GM21360 (cell line): Measurements from ENCODE around the gene LGR5.
"Not testable (repeated sequence)": the region's sequence is repeated elsewhere in the genome, so short reads cannot be mapped to it uniquely, and the experiment has no call there.

Source experiments
- ATAC-seq: cut with Tn5 transposase; IDR thresholded peaks from one replicate; pipeline ENCODE4 v1.9.1; 2021; ENCODE audit warnings: mild to moderate bottlenecking, moderate library complexity; ENCODE audit not compliant: unreplicated experiment

LGR5 gene

GRCh38 chr12:71472441-71472911, 32.9 kb downstream of the LGR5 start:
- no peak for ATAC-seq

GRCh38 chr12:71474791-71475190, 35.2 kb downstream of the LGR5 start:
- ATAC-seq: no peak

DNA sequence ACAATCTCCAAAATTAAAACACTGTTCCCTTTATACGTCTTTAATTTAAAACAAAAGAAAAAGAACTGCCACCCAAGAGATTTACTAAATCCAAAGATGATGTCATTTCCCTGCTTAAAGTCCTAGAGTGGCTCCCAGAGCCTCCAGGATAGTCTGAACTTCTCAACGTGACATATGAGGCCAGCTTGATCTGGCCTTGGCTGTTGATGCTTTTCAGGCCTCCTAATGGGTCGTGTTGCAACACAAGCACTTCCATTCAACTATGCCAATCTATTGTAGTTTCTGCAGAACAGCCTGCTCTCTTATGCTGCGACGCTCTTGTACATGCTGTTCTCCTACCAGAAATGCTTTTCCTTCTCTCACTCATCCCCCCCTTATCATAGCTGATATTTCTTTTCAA, 35.7 kb downstream of the LGR5 start:
- ATAC-seq: no peak

GRCh38 chr12:71476513-71476912, 36.9 kb downstream of the LGR5 start:
- ATAC-seq: no peak

GRCh38 chr12:71477609-71478008, 38.0 kb downstream of the LGR5 start:
- no peak for ATAC-seq

DNA sequence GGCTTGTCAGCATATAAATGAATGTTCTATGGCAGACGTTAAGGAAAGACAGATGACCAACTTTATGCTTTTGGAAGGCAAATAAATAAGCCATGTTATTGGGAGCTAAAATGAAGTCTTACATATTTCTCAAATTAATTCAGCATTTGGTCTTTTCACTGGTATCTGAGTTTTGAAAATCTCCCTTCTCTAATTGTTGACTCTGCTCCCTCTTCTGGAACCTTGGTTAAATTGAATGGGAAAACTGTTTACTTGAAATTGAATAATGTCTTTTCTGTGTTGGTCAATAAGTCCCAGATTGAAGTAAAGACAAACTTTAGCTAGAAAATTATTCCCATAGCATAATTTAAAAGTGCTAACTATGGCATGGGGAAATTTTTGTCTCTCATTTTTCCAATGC, 38.7 kb downstream of the LGR5 start:
- ATAC-seq: no peak

DNA sequence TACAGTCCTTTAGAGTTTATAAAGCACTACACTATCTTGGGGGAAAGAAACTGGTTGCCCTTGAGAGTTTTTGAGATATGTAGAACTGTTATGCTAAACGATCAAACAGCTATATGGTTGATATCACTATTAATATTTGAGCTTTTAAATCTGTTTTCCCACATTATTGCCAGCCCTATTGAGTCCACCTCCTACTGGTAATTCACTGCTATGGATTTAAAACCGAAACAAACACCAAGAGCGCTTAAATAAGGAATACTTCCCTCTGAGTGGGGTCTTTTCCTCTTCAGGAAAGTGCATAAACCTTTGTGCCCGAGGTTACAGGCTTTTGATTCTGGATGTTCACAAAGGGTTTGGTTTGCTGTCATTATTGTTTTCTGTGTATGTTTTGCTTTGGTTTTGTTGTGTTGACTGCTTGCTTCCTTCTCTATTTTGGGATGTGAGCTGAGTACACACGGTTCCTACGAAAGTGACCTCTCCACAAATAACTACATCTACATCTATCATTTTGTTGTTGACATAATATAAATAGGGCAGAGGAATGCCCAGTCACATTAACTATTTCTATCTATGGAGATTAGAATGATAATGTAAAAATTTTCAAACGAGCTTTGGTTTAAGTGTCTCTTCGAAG, 44.8 kb downstream of the LGR5 start:
- no peak for ATAC-seq

DNA sequence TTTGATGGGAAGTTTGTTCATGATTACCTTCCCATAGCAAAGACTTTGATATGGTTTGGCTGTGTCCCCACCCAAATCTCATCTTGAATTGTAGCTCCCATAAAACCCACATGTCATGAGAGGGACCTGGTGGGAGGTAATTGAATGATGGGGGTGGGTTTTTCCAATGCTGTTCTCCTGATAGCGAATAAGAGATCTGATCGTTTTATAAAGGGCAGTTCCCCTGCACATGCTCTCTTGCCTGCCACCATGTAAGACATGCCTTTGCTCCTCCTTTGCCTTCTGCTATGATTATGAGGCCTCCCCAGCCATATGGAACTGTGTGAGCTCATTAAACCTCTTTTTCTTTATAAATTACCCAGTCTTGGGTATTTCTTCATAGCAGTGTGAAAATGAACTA, 51.2 kb downstream of the LGR5 start:
- ATAC-seq: not testable (repeated sequence)

- ATAC-seq: no peak
Measured at GRCh38 chr12:71492604-71493003, 53.0 kb downstream of the LGR5 start.

- no peak for ATAC-seq
Measured at GRCh38 chr12:71499834-71500233, 60.2 kb downstream of the LGR5 start.

GRCh38 chr12:71503579-71504391, 64.2 kb downstream of the LGR5 start:
- ATAC-seq: no peak

DNA sequence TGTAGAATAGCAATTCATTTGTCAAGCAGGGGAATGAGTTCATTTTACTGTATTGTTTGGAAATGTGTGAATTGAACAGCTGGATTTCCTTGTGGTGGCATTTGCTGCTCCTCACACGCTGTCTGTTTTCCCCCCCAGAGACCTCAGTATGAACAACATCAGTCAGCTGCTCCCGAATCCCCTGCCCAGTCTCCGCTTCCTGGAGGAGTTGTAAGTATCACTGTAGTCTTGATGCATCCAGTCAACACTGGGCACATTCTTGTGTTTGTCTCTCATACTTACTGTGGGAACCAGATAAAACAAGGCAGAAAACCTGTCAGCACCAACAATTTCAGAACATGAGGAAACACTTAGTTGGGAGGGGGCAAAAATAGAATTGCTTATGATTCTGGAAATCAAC, 64.9 kb downstream of the LGR5 start:
- no peak for ATAC-seq

- ATAC-seq: no peak
Measured at GRCh38 chr12:71509705-71510104, 70.1 kb downstream of the LGR5 start.

- no peak for ATAC-seq
Measured at GRCh38 chr12:71517145-71517846, 77.7 kb downstream of the LGR5 start.

GRCh38 chr12:71521125-71521524, 81.5 kb downstream of the LGR5 start:
- no peak for ATAC-seq

GRCh38 chr12:71524626-71525025, 85.0 kb downstream of the LGR5 start:
- no peak for ATAC-seq

GRCh38 chr12:71533703-71534102, 94.1 kb downstream of the LGR5 start:
- ATAC-seq: no peak

- peak; percentile 71 for ATAC-seq
Measured at GRCh38 chr12:71536279-71536938, 96.8 kb downstream of the LGR5 start.

GRCh38 chr12:71536939-71537622, 97.5 kb downstream of the LGR5 start:
- ATAC-seq: peak; percentile 8

DNA sequence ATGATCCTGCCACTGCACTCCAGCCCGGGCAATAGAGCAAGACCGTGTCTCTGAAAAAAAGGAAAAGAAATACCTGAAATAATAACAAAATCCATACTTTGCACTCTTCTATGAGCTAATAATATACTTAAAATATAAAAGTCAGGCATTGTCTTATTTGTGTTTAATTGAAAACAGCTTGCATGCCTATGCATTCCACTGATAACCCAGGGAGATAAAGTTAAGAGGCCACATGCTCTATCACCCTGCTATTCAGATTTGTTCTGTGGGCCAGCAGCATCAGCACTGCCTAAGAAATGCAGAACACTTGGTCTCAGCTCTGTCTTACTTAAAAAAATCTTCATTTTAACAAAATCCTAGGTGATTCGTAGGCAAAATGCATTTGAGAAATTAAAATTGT, 99.2 kb downstream of the LGR5 start:
- ATAC-seq: no peak

DNA sequence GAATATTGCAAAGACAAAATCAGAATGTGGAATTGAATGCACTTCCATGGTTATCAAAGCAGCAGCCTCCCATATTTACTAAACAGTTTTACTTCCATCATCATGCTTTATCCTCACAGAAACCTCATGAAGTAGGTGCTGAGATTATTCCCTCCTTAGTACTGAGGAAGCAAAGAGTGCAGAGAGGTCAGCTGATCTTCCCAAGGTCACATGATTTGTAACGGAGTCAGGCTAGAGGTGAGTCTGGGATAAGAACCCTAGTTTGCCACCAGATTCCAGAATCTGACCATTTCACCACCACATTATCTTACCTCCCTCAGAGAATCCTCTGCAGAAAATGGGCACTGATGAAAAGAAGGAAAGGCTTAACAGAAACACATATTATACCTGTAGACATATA, 102.0 kb downstream of the LGR5 start:
- no peak for ATAC-seq
